Measurements from ENCODE around the gene NEK7.

NEK7 gene

GRCh38 chr1:198360208-198360729, 203.5 kb downstream of the NEK7 start:
- no peak for TF ChIP-seq CTCF (IDR thresholded peaks at IDR 0.05; ENCODE audit: insufficient read depth, low read depth, low read length, missing control alignments)
- no peak for DNase-seq (ENCODE audit: low read depth)
- no peak overlapping the region for H3K4me3 ChIP-seq (ENCODE audit: low read depth, low read length)

DNA sequence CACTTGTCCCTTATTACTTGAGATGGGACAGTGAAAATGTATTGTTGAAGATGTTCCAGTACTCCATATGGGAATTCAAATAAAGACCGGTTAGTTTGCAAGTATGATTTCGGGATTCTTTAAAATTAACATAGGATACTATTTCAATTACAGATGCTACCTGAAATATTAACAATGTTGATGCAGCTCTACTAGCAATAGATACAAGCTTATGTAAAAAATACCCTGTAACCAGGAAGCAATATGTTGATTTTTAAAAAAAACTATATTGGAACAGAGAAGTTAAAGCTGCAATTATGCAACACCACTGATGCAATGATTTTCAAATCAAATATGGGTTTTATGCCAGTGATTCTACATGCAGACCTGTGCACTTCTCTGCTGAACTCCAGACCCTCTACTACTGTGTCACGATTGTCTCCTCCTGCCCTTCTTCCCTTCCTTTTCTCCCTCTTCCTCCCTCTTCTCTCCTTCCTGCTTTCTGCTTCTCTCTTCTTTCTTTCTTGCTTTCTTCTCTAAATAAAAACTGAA, 204.5 kb downstream of the NEK7 start:
- no peak overlapping the region for H3K4me3 ChIP-seq (ENCODE audit: low read depth, low read length)
- no peak for DNase-seq (ENCODE audit: low read depth)
- no peak for TF ChIP-seq CTCF (IDR thresholded peaks at IDR 0.05; ENCODE audit: insufficient read depth, low read depth, low read length, missing control alignments)

DNA sequence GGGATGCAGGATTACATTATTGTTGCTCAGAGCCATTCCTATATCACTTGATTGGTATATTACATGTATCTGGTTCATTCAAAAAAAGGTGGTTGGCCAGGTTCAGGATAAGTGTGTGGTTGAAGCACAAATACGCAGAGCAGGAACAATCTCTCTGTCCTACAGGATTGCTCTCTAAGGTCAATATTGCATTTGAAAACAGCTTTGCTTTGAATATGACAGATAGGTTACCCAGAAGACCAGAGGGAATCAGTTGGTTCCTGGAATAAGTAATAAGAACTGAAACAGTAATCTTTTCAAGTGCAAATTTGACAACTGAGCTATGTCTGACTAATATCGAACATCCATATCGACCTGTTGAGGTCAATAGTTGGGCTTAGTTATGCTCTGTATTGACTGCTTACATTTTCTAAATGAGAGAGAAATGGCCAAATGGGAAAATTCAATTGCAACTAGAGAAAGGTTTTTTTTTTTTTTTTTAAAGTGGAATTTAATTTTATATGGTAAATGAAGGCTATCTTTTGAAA, 206.9 kb downstream of the NEK7 start:
- peak; percentile 58 for DNase-seq (ENCODE audit: low read depth)
- TF ChIP-seq CTCF (IDR thresholded peaks at IDR 0.05; ENCODE audit: insufficient read depth, low read depth, low read length, missing control alignments), result no peak
- no peak overlapping the region for H3K4me3 ChIP-seq (ENCODE audit: low read depth, low read length)

GRCh38 chr1:198364471-198364870, 207.7 kb downstream of the NEK7 start:
- H3K4me3 ChIP-seq (ENCODE audit: low read depth, low read length), result no peak overlapping the region
- no peak for TF ChIP-seq CTCF (IDR thresholded peaks at IDR 0.05; ENCODE audit: insufficient read depth, low read depth, low read length, missing control alignments)
- no peak for DNase-seq (ENCODE audit: low read depth)

- H3K4me3 ChIP-seq (ENCODE audit: low read depth, low read length), result no peak overlapping the region
- DNase-seq (ENCODE audit: low read depth), result no peak
- TF ChIP-seq CTCF (IDR thresholded peaks at IDR 0.05; ENCODE audit: insufficient read depth, low read depth, low read length, missing control alignments), result no peak
These were observed 210.5 kb downstream of the NEK7 start for GRCh38 chr1:198367296-198367695.

GRCh38 chr1:198370996-198371395, 214.2 kb downstream of the NEK7 start:
- DNase-seq (ENCODE audit: low read depth), result no peak
- no peak overlapping the region for H3K4me3 ChIP-seq (ENCODE audit: low read depth, low read length)
- TF ChIP-seq CTCF (IDR thresholded peaks at IDR 0.05; ENCODE audit: insufficient read depth, low read depth, low read length, missing control alignments), result no peak

Measured in GM12865 (cell line).